GM19099 (cell line): ENCODE results near the gene TBK1.

Experiments
- POLR2A ChIP-seq: IDR thresholded peaks from 3 replicates; pipeline ENCODE4 v1.6.1; 2011; ENCODE audit warnings: low read depth; ENCODE audit not compliant: insufficient read length; ENCODE audit errors: extremely low read depth

The TBK1 gene

GRCh38 chr12:64468966-64469365 is 17.0 kb downstream of the TBK1 start:
- TF ChIP-seq POLR2A, result no peak

- TF ChIP-seq POLR2A, result no peak
Observed at GRCh38 chr12:64469455-64470142, 17.7 kb downstream of the TBK1 start.

GRCh38 chr12:64470495-64470894 is 18.6 kb downstream of the TBK1 start:
- TF ChIP-seq POLR2A, result no peak

- TF ChIP-seq POLR2A, result no peak
Observed at GRCh38 chr12:64473176-64473575, 21.3 kb downstream of the TBK1 start.

- no peak for TF ChIP-seq POLR2A
Observed at GRCh38 chr12:64475518-64475917, 23.6 kb downstream of the TBK1 start.

- no peak for TF ChIP-seq POLR2A
Observed at GRCh38 chr12:64476844-64477243, 24.9 kb downstream of the TBK1 start.

GRCh38 chr12:64478661-64479060 is 26.7 kb downstream of the TBK1 start:
- TF ChIP-seq POLR2A, result no peak

GRCh38 chr12:64480148-64480547 is 28.2 kb downstream of the TBK1 start:
- TF ChIP-seq POLR2A, result no peak

- no peak for TF ChIP-seq POLR2A
Observed at GRCh38 chr12:64486657-64487056, 34.7 kb downstream of the TBK1 start.

GRCh38 chr12:64491718-64492117 is 39.8 kb downstream of the TBK1 start:
- no peak for TF ChIP-seq POLR2A

GRCh38 chr12:64493513-64493912 is 41.6 kb downstream of the TBK1 start:
- TF ChIP-seq POLR2A, result no peak

GRCh38 chr12:64494998-64495729 is 43.2 kb downstream of the TBK1 start:
- TF ChIP-seq POLR2A, result no peak

- no peak for TF ChIP-seq POLR2A
Observed at GRCh38 chr12:64496839-64497400, 45.0 kb downstream of the TBK1 start.

- no peak for TF ChIP-seq POLR2A
Observed at GRCh38 chr12:64497484-64497883, 45.6 kb downstream of the TBK1 start.

- no peak for TF ChIP-seq POLR2A
Observed at GRCh38 chr12:64497903-64498302, 46.0 kb downstream of the TBK1 start.

- TF ChIP-seq POLR2A, result no peak
Observed at GRCh38 chr12:64500394-64500793, 48.5 kb downstream of the TBK1 start.
